Choroid plexus epithelial cell (primary cell): ENCODE data around the gene LIN7A.

Experiments
- DNase-seq: peaks from one replicate; pipeline ENCODE4 v3.0.0-alpha.2; 2010; ENCODE audit warnings: low read depth
- H3K4me3 ChIP-seq: 2 replicates; pipeline ENCODE4 v1.5.1; 2011; ENCODE audit warnings: low read depth, mild to moderate bottlenecking, control low read depth, low read length, moderate library complexity
- CTCF ChIP-seq: conservative IDR thresholded peaks from 2 replicates; pipeline ENCODE4 v1.5.1; 2011; ENCODE audit warnings: low read depth, mild to moderate bottlenecking, control low read depth, inconsistent platforms, low read length, moderate library complexity

The LIN7A gene

GRCh38 chr12:80766210-80766609 is 171.5 kb downstream of the LIN7A start:
- DNase-seq, result no peak
- H3K4me3 ChIP-seq, result no peak overlapping the region
- TF ChIP-seq CTCF, result no peak

GRCh38 chr12:80763874-80764273 is 173.9 kb downstream of the LIN7A start:
- peak; percentile 81 for DNase-seq
- H3K4me3 ChIP-seq, result no peak overlapping the region
- peak; percentile 63 for TF ChIP-seq CTCF

- DNase-seq, result peak; percentile 34
- H3K4me3 ChIP-seq, result no peak overlapping the region
- no peak for TF ChIP-seq CTCF
Measured at GRCh38 chr12:80761838-80762237, 175.9 kb downstream of the LIN7A start.

- DNase-seq, result peak; percentile 20
- no peak for TF ChIP-seq CTCF
- H3K4me3 ChIP-seq, result no peak overlapping the region
Measured at GRCh38 chr12:80756875-80757274, 180.9 kb downstream of the LIN7A start.

- no peak for TF ChIP-seq CTCF
- DNase-seq, result no peak
- no peak overlapping the region for H3K4me3 ChIP-seq
Measured at GRCh38 chr12:80754274-80754673, 183.5 kb downstream of the LIN7A start.

- no peak for TF ChIP-seq CTCF
- H3K4me3 ChIP-seq, result no peak overlapping the region
- peak; percentile 23 for DNase-seq
Measured at GRCh38 chr12:80752464-80752863, 185.3 kb downstream of the LIN7A start.

- no peak for TF ChIP-seq CTCF
- DNase-seq, result no peak
- H3K4me3 ChIP-seq, result no peak overlapping the region
Measured at GRCh38 chr12:80749456-80749855, 188.3 kb downstream of the LIN7A start.
